Neural progenitor cell (in vitro differentiated cells): ENCODE measurements around the gene IMP3. TPM values are rescaled to one million over a fixed set of nuclear protein-coding genes. Genes with fewer than 3 reads are reported as not detected.
"Not testable (repeated sequence)": the region's sequence is repeated elsewhere in the genome, so short reads cannot be mapped to it uniquely, and the experiment has no call there.

Experiments used
- DNase-seq: peaks from one replicate; pipeline ENCODE4 v3.0.0-alpha.2; 2016; ENCODE audit warnings: low spot score
- H2AFZ ChIP-seq: fragments of 200-600 bp; sonication (generic); replicated peaks from 2 replicates; pipeline ENCODE4 v1.6.1; 2016; ENCODE audit warnings: antibody characterized with exemption
- H3F3A ChIP-seq: fragments of 200-600 bp; sonication (generic); 2 replicates; pipeline ENCODE4 v1.6.1; 2016; ENCODE audit warnings: antibody characterized with exemption, low read depth
- H3K27ac ChIP-seq: fragments of 200-600 bp; sonication (generic); 2 replicates; pipeline ENCODE4 v1.5.1; 2016; ENCODE audit warnings: mild to moderate bottlenecking
- H3K27me3 ChIP-seq: fragments of 200-600 bp; sonication (generic); 2 replicates; pipeline ENCODE4 v1.6.1; 2016; ENCODE audit warnings: mild to moderate bottlenecking, moderate library complexity
- H3K36me3 ChIP-seq: fragments of 200-600 bp; sonication (generic); 2 replicates; pipeline ENCODE4 v1.5.1; 2016
- H3K4me1 ChIP-seq: fragments of 200-600 bp; sonication (generic); 2 replicates; pipeline ENCODE4 v1.6.1; 2016; ENCODE audit warnings: mixed run types
- H3K4me2 ChIP-seq: fragments of 200-600 bp; sonication (generic); 2 replicates; pipeline ENCODE4 v1.6.1; 2016
- H3K4me3 ChIP-seq: fragments of 200-600 bp; sonication (generic); 2 replicates; pipeline ENCODE4 v1.5.1; 2016
- H3K79me2 ChIP-seq: fragments of 200-600 bp; sonication (generic); 2 replicates; pipeline ENCODE4 v1.6.1; 2016; ENCODE audit warnings: low read depth
- H3K9ac ChIP-seq: fragments of 200-600 bp; sonication (generic); 2 replicates; pipeline ENCODE4 v1.6.1; 2016
- H3K9me3 ChIP-seq: fragments of 200-600 bp; sonication (generic); 2 replicates; pipeline ENCODE4 v1.5.1; 2016; ENCODE audit warnings: low read depth
- H4K20me1 ChIP-seq: fragments of 200-600 bp; sonication (generic); 2 replicates; pipeline ENCODE4 v1.6.1; 2016; ENCODE audit warnings: low read depth
- H3K27ac Mint-ChIP-seq: 3 replicates; pipeline ENCODE4 v1.8.0; 2021; ENCODE audit warnings: mixed read lengths
- H3K27me3 Mint-ChIP-seq: 2 replicates; pipeline ENCODE4 v1.8.0; 2022; ENCODE audit warnings: low read depth, mild to moderate bottlenecking, inconsistent platforms, moderate library complexity, mixed read lengths; ENCODE audit not compliant: insufficient read depth
- H3K36me3 Mint-ChIP-seq: 3 replicates; pipeline ENCODE4 v1.8.0; 2021; ENCODE audit warnings: mixed read lengths
- H3K4me1 Mint-ChIP-seq: 3 replicates; pipeline ENCODE4 v1.8.0; 2021; ENCODE audit warnings: mixed read lengths
- H3K4me3 Mint-ChIP-seq: 3 replicates; pipeline ENCODE4 v1.8.0; 2021; ENCODE audit warnings: mild to moderate bottlenecking, moderate library complexity, mixed read lengths
- H3K9me3 Mint-ChIP-seq: 3 replicates; pipeline ENCODE4 v1.8.0; 2020; ENCODE audit warnings: mixed read lengths
- EZH2 ChIP-seq: fragments of 200-600 bp; sonication (generic); IDR thresholded peaks from 2 replicates; pipeline ENCODE4 v1.6.1; 2017; ENCODE audit warnings: antibody characterized with exemption, mild to moderate bottlenecking, moderate library complexity
- EZH2phosphoT487 ChIP-seq: fragments of 200-600 bp; sonication (generic); IDR thresholded peaks from 2 replicates; pipeline ENCODE4 v1.6.1; 2017; ENCODE audit warnings: antibody characterized with exemption
- total RNA-seq: library from RNA; depleted of rRNA; stranded (reverse); fragments of >200 nt; gene quantifications from 2 replicates; pipeline ENCODE4 v1.2.3, GENCODE V29; 2015; ENCODE audit warnings: low replicate concordance
- TF ChIP-seq, protein P1 (sequence below): fragments of 200-600 bp; sonication (generic); IDR thresholded peaks from 2 replicates; pipeline ENCODE4 v1.5.1; 2017; ENCODE audit warnings: antibody characterized with exemption, mild to moderate bottlenecking

Gene IMP3
- total RNA-seq, 1 donor from 2014 or later: 62.1 TPM

DNA sequence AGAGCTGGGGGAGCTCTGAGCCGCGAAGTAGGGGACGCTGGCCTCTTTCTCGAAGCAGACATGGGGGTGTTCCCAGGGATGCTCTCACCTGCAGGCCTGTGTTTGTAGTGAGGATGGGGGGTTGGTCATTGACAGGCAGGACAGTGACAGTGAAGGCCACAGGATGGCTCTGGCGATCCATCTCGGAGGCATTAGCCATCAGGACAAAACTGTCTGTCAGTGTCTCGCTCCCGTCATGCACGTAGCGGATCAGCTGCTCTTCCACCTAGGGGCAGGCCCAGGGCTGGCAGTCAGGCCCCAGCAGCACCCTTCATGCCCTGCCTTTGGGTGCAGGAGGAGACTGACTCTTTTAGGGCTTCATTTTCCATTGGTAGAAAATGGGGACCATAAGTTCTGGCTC lies 44.6 kb upstream of the IMP3 start:
- no peak overlapping the region for H3K27ac ChIP-seq
- H3K9me3 ChIP-seq: no peaks in the 10 kb centered on the region
- no peaks in the 10 kb centered on the region for H4K20me1 ChIP-seq
- Mint-ChIP-seq H3K9me3 (no peaks in the 10 kb centered on the region), H3K27me3 (peaks cover 7% of the 10 kb centered on the region), H3K27ac (no peak overlapping the region), H3K4me3 (peak overlapping the region; percentile 30), H3K4me1 (peaks cover 15% of the 10 kb centered on the region), H3K36me3 (no peaks in the 10 kb centered on the region)
- H3K27me3 ChIP-seq: no peaks in the 10 kb centered on the region
- no peak overlapping the region for H2AFZ ChIP-seq
- H3K4me3 ChIP-seq: no peak overlapping the region
- no peaks in the 10 kb centered on the region for H3K36me3 ChIP-seq
- no peak for DNase-seq
- TF ChIP-seq, protein P1, sequence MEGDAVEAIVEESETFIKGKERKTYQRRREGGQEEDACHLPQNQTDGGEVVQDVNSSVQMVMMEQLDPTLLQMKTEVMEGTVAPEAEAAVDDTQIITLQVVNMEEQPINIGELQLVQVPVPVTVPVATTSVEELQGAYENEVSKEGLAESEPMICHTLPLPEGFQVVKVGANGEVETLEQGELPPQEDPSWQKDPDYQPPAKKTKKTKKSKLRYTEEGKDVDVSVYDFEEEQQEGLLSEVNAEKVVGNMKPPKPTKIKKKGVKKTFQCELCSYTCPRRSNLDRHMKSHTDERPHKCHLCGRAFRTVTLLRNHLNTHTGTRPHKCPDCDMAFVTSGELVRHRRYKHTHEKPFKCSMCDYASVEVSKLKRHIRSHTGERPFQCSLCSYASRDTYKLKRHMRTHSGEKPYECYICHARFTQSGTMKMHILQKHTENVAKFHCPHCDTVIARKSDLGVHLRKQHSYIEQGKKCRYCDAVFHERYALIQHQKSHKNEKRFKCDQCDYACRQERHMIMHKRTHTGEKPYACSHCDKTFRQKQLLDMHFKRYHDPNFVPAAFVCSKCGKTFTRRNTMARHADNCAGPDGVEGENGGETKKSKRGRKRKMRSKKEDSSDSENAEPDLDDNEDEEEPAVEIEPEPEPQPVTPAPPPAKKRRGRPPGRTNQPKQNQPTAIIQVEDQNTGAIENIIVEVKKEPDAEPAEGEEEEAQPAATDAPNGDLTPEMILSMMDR: no peak
- no peak for TF ChIP-seq EZH2phosphoT487
- TF ChIP-seq EZH2: no peak
- no peak overlapping the region for H3K9ac ChIP-seq
- H3K4me2 ChIP-seq: no peak overlapping the region
- no peaks in the 10 kb centered on the region for H3K79me2 ChIP-seq
- H3K4me1 ChIP-seq: peaks cover 8% of the 10 kb centered on the region
- H3F3A ChIP-seq: peaks cover 7% of the 10 kb centered on the region

DNA sequence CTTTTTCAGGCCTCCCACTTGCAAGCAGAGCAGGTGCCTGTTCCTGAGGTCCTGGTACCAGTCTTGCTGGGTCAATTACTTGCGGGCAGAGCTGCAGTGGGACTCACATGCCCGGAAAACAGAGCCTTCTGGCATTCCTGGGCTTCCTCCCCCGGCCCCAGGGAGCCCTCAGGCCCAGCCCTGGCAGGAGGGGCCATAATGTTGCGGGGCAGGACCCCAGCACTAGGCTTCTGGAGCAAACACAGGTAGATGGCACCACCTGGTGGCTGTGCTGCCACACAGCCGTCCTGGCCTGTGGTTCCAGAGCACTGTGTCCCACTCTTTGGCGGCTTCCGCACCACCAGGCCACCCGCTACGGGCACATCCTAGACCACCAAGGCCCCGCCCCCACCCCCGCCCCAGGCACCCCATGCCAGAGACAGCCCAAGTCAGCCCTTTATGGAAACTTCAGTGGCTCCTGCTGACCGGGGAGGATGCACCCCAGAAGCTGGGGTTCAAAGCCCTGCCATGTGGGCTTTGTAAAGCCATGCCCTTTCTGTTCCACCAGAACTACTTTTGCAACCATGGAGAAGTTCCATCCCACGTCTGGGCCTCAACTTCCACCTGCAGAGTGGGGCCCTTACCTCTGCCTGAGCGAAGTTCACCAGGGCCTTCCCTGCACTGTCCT lies 43.8 kb upstream of the IMP3 start:
- not testable (repeated sequence) for H3K4me3 Mint-ChIP-seq, H3K27ac Mint-ChIP-seq

DNA sequence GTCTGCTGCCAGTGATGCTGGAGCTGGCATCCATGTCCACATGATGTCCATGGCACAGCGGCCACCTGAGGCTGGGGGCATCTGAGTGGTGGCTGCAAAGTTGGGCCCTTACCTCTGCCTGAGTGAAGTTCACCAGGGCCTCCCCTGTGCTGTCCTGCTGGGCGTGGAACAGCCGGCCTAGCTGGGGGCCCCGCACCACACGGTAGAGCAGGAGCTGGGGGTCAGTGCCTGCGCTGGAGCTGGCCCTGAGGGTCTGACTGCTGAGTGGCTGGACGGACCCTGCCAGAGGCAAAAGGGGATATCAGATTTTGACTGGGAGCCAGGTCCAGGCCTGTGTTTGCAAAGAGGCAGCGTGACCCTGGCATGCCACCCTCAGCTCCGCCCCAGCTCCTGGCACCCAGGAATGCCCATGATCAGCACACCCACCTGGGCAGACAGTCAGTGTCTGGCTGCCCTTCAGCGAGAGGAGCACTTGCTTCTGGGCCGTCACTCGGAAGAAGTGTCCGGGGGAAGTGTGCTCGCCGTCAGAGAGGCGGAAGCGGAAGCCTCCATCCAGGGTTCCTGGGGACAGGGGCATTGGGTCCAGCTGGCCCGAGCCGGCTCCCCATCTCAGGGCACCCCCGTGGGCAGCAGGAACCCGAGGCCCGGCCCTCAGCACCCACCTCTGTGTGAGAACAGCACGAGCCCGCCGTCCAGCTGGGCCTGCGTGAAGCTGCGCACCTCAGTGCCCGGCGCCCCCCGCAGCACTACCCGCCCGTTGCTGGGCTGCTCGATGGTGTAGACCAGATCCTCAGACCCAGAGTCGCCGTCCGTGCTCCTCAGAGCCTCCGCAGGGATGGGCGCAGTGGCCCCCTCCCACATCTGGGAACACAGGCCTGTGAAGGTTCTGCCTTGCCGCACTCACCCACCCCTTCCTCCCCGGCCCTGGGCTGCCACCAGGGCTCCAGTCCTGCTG lies 42.4 kb upstream of the IMP3 start:
- Histone ChIP-seq H3K4me2 (no peak overlapping the region), H3K9me3 (no peaks in the 10 kb centered on the region), H3K9ac (no peak overlapping the region), H3K27me3 (no peaks in the 10 kb centered on the region), H2AFZ (no peak overlapping the region), H3K79me2 (no peaks in the 10 kb centered on the region), H3K36me3 (no peaks in the 10 kb centered on the region), H3K4me3 (no peak overlapping the region), H4K20me1 (no peaks in the 10 kb centered on the region), H3K27ac (no peak overlapping the region), H3K4me1 (peaks cover 19% of the 10 kb centered on the region), H3F3A (peaks cover 8% of the 10 kb centered on the region)
- H3K36me3 Mint-ChIP-seq: no peaks in the 10 kb centered on the region
- peak overlapping the region; percentile 66 for H3K27ac Mint-ChIP-seq
- H3K4me3 Mint-ChIP-seq: no peak overlapping the region
- H3K27me3 Mint-ChIP-seq: peaks cover 13% of the 10 kb centered on the region
- TF ChIP-seq, protein P1: no peak
- H3K9me3 Mint-ChIP-seq: no peaks in the 10 kb centered on the region
- DNase-seq: no peak
- H3K4me1 Mint-ChIP-seq: peaks cover 26% of the 10 kb centered on the region

More for the DNA sequence above, 43.8 kb upstream of the IMP3 start:
- H3K36me3 Mint-ChIP-seq, H3K9me3 ChIP-seq, H3F3A ChIP-seq, H3K9ac ChIP-seq, H3K9me3 Mint-ChIP-seq, H3K4me3 ChIP-seq, H4K20me1 ChIP-seq, H3K27ac ChIP-seq, H3K27me3 ChIP-seq, H3K79me2 ChIP-seq, H3K36me3 ChIP-seq: not testable (repeated sequence)
- peak overlapping the region; percentile 48 for H3K4me2 ChIP-seq
- DNase-seq: peak; percentile 91
- peaks cover 13% of the 10 kb centered on the region for H3K4me1 ChIP-seq
- TF ChIP-seq, protein P1: peak; percentile 84
- peaks cover 20% of the 10 kb centered on the region for H3K4me1 Mint-ChIP-seq
- peaks cover 11% of the 10 kb centered on the region for H3K27me3 Mint-ChIP-seq
- peak overlapping the region; percentile 57 for H2AFZ ChIP-seq
